Measurements from ENCODE around the gene TOM1. TPM values are rescaled to one million over a fixed set of nuclear protein-coding genes. Genes with fewer than 3 reads are reported as not detected.
A peak's percentile ranks its signal among the peaks of the same experiment; 100 is the strongest.

Gene TOM1
- total and polyA plus RNA-seq, 2 of the 13 experiments (the other 11 are each of a cell fraction or from before 2014, with no cell fraction given) = 30.8 to 87.3 TPM

GRCh38 chr22:35352214-35353111 is 52.8 kb downstream of the TOM1 start (continued):
- TF ChIP-seq, protein P1, sequence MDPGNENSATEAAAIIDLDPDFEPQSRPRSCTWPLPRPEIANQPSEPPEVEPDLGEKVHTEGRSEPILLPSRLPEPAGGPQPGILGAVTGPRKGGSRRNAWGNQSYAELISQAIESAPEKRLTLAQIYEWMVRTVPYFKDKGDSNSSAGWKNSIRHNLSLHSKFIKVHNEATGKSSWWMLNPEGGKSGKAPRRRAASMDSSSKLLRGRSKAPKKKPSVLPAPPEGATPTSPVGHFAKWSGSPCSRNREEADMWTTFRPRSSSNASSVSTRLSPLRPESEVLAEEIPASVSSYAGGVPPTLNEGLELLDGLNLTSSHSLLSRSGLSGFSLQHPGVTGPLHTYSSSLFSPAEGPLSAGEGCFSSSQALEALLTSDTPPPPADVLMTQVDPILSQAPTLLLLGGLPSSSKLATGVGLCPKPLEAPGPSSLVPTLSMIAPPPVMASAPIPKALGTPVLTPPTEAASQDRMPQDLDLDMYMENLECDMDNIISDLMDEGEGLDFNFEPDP (CRISPR knock-in tag; conservative IDR thresholded peaks at IDR 0.05) = no peak
- TF ChIP-seq ZBTB7B (CRISPR knock-in tag; IDR thresholded peaks at IDR 0.05) (0 out of 2 replicates have a peak, but pooled peaks have one; percentile 22), ZNF567 (CRISPR knock-in tag; IDR thresholded peaks at IDR 0.05; ENCODE audit: borderline replicate concordance) (no peak), ATF7-NPFF (CRISPR knock-in tag; IDR thresholded peaks at IDR 0.05; ENCODE audit: low read depth) (0 out of 2 replicates have a peak, but pooled peaks have one; percentile 62), PHB2 (IDR thresholded peaks at IDR 0.05; ENCODE audit: partially characterized antibody) (no peak), ZNF891 (CRISPR knock-in tag; IDR thresholded peaks at IDR 0.05) (no peak), XRCC5 (optimal IDR thresholded peaks at IDR 0.05; ENCODE audit: low read length) (peak; percentile 12), ZFP91 (CRISPR knock-in tag; IDR thresholded peaks at IDR 0.05; ENCODE audit: borderline replicate concordance) (peak; percentile 29; the same call in 1 of the 2 replicates), TBP (CRISPR knock-in tag; IDR thresholded peaks at IDR 0.05) (no peak), ZMAT3 (CRISPR knock-in tag; conservative IDR thresholded peaks at IDR 0.05) (peak; percentile 43; the same call in 1 of the 2 replicates)
- TF ChIP-seq, protein P2, sequence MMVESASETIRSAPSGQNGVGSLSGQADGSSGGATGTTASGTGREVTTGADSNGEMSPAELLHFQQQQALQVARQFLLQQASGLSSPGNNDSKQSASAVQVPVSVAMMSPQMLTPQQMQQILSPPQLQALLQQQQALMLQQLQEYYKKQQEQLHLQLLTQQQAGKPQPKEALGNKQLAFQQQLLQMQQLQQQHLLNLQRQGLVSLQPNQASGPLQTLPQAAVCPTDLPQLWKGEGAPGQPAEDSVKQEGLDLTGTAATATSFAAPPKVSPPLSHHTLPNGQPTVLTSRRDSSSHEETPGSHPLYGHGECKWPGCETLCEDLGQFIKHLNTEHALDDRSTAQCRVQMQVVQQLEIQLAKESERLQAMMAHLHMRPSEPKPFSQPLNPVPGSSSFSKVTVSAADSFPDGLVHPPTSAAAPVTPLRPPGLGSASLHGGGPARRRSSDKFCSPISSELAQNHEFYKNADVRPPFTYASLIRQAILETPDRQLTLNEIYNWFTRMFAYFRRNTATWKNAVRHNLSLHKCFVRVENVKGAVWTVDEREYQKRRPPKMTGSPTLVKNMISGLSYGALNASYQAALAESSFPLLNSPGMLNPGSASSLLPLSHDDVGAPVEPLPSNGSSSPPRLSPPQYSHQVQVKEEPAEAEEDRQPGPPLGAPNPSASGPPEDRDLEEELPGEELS (CRISPR knock-in tag; IDR thresholded peaks at IDR 0.05) = 0 out of 2 replicates have a peak, but pooled peaks have one; percentile 13
- TF ChIP-seq, protein P3, sequence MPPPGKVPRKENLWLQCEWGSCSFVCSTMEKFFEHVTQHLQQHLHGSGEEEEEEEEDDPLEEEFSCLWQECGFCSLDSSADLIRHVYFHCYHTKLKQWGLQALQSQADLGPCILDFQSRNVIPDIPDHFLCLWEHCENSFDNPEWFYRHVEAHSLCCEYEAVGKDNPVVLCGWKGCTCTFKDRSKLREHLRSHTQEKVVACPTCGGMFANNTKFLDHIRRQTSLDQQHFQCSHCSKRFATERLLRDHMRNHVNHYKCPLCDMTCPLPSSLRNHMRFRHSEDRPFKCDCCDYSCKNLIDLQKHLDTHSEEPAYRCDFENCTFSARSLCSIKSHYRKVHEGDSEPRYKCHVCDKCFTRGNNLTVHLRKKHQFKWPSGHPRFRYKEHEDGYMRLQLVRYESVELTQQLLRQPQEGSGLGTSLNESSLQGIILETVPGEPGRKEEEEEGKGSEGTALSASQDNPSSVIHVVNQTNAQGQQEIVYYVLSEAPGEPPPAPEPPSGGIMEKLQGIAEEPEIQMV (CRISPR knock-in tag; IDR thresholded peaks at IDR 0.05; ENCODE audit: low read depth) = peak; percentile 24; the same call in 1 of the 2 replicates
- TF ChIP-seq, protein P4, sequence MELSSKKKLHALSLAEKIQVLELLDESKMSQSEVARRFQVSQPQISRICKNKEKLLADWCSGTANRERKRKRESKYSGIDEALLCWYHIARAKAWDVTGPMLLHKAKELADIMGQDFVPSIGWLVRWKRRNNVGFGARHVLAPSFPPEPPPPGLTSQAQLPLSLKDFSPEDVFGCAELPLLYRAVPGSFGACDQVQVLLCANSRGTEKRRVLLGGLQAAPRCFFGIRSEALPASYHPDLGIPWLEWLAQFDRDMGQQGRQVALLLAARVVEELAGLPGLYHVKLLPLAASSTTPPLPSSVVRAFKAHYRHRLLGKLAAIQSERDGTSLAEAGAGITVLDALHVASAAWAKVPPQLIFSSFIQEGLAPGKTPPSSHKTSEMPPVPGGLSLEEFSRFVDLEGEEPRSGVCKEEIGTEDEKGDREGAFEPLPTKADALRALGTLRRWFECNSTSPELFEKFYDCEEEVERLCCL (CRISPR knock-in tag; IDR thresholded peaks at IDR 0.05; ENCODE audit: borderline replicate concordance) = no peak
- TF ChIP-seq, protein P5, sequence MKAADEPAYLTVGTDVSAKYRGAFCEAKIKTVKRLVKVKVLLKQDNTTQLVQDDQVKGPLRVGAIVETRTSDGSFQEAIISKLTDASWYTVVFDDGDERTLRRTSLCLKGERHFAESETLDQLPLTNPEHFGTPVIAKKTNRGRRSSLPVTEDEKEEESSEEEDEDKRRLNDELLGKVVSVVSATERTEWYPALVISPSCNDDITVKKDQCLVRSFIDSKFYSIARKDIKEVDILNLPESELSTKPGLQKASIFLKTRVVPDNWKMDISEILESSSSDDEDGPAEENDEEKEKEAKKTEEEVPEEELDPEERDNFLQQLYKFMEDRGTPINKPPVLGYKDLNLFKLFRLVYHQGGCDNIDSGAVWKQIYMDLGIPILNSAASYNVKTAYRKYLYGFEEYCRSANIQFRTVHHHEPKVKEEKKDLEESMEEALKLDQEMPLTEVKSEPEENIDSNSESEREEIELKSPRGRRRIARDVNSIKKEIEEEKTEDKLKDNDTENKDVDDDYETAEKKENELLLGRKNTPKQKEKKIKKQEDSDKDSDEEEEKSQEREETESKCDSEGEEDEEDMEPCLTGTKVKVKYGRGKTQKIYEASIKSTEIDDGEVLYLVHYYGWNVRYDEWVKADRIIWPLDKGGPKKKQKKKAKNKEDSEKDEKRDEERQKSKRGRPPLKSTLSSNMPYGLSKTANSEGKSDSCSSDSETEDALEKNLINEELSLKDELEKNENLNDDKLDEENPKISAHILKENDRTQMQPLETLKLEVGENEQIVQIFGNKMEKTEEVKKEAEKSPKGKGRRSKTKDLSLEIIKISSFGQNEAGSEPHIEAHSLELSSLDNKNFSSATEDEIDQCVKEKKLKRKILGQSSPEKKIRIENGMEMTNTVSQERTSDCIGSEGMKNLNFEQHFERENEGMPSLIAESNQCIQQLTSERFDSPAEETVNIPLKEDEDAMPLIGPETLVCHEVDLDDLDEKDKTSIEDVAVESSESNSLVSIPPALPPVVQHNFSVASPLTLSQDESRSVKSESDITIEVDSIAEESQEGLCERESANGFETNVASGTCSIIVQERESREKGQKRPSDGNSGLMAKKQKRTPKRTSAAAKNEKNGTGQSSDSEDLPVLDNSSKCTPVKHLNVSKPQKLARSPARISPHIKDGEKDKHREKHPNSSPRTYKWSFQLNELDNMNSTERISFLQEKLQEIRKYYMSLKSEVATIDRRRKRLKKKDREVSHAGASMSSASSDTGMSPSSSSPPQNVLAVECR (CRISPR knock-in tag; IDR thresholded peaks at IDR 0.05; ENCODE audit: borderline replicate concordance) = peak; percentile 20; the same call in 1 of the 2 replicates
